ENCODE results near the gene EVA1C. TPM values are rescaled to one million over a fixed set of nuclear protein-coding genes. Genes with fewer than 3 reads are reported as not detected.
"Not testable (repeated sequence)": the region's sequence is repeated elsewhere in the genome, so short reads cannot be mapped to it uniquely, and the experiment has no call there.

EVA1C gene
- total RNA-seq, 1 experiment from 2014 or later, result 29.3 TPM

DNA sequence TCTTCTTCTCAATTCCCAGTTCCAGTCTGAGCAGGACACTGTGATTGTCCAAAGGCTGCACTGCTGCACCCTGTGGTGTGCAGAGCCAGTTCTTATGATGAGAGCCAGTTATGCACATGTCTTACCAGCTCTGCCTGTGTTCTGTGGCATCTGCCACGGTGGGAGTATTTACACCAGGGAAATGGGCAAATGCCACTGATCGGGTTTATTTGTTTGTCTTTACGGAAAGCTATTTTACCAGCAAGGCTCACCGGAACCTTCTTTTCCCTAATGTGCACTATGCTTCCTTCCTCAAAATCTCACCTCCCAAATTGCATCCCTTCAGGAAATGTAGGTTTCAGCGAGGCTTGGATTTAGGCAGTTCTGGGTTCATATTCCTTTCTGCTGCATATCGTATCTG is 49.0 kb downstream of the EVA1C start (continued):
- TF ChIP-seq, protein P1, sequence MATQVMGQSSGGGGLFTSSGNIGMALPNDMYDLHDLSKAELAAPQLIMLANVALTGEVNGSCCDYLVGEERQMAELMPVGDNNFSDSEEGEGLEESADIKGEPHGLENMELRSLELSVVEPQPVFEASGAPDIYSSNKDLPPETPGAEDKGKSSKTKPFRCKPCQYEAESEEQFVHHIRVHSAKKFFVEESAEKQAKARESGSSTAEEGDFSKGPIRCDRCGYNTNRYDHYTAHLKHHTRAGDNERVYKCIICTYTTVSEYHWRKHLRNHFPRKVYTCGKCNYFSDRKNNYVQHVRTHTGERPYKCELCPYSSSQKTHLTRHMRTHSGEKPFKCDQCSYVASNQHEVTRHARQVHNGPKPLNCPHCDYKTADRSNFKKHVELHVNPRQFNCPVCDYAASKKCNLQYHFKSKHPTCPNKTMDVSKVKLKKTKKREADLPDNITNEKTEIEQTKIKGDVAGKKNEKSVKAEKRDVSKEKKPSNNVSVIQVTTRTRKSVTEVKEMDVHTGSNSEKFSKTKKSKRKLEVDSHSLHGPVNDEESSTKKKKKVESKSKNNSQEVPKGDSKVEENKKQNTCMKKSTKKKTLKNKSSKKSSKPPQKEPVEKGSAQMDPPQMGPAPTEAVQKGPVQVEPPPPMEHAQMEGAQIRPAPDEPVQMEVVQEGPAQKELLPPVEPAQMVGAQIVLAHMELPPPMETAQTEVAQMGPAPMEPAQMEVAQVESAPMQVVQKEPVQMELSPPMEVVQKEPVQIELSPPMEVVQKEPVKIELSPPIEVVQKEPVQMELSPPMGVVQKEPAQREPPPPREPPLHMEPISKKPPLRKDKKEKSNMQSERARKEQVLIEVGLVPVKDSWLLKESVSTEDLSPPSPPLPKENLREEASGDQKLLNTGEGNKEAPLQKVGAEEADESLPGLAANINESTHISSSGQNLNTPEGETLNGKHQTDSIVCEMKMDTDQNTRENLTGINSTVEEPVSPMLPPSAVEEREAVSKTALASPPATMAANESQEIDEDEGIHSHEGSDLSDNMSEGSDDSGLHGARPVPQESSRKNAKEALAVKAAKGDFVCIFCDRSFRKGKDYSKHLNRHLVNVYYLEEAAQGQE (IDR thresholded peaks at IDR 0.05; ENCODE audit: low read depth), result no peak
- TF ChIP-seq ELF1 (IDR thresholded peaks at IDR 0.05; ENCODE audit: borderline replicate concordance, low read depth) (no peak), EGR1 (IDR thresholded peaks at IDR 0.05; ENCODE audit: low read depth) (no peak), YY1 (IDR thresholded peaks at IDR 0.05; ENCODE audit: extremely low read depth, insufficient replicate concordance, low read depth, low read length) (no peak), ZFX (IDR thresholded peaks at IDR 0.05) (no peak), RAD21 (IDR thresholded peaks at IDR 0.05; ENCODE audit: low read depth) (no peak)

DNA sequence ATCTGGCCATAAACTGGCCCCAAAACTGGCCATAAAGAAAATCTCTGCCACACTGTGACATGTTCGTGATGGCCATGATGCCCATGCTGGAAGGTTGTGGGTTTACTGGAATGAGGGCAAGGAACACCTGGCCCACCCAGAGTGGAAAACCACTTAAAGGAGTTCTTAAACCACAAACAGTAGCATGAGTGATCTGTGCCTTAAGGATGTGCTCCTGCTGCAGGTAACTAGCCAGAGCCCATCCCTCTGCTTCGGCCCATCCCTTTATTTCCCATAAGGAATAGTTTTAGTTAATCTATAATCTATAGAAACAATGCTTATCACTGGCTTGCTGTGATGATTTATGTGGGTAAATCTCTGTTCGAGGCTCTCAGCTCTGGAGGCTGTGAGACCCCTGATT is 50.1 kb downstream of the EVA1C start:
- H3K9ac ChIP-seq (ENCODE audit: low read length), result peak overlapping the region; percentile 47
- H3K9me2 ChIP-seq (ENCODE audit: insufficient read depth); ATAC-seq; intact Hi-C loops (cut with micrococcal nuclease); H2AFZ ChIP-seq (ENCODE audit: low read depth, low read length, poor library complexity, severe bottlenecking); POLR2A ChIA-PET; RAD21 ChIA-PET (ENCODE audit: low non-redundant PET in 1 of 2, low total read pairs in 2 of 2, uncharacterized antibody in 2 of 2, unreplicated experiment in 2 of 2); BruUV-seq (replicated peaks); DNase-seq (ENCODE audit: low read depth, low spot score); CTCF ChIA-PET; H4K20me1 ChIP-seq (ENCODE audit: insufficient read depth); H3K27me3 ChIP-seq (ENCODE audit: insufficient read depth, low read length); H3K9me3 ChIP-seq (ENCODE audit: control insufficient read depth in 1 of 2, insufficient read depth in 1 of 2, low read depth in 1 of 2, low read length in 2 of 2): not testable (repeated sequence)
- TF ChIP-seq CBX3 (IDR thresholded peaks at IDR 0.05; ENCODE audit: low read depth), result peak; percentile 37; the same call in 1 of the 2 replicates
- H3K27ac ChIP-seq (ENCODE audit: low read depth, low read length), result peak overlapping the region; percentile 91
- H3K36me3 ChIP-seq (ENCODE audit: control insufficient read depth in 1 of 2, insufficient read depth in 2 of 2, low read length in 2 of 2), result peaks cover 0 to 35% of the 10 kb centered on the region in 2 experiments; a peak in 2 of 4 replicates
- H3K4me1 ChIP-seq (ENCODE audit: control insufficient read depth in 1 of 2, insufficient read depth in 2 of 2, low read length in 2 of 2), result peaks cover 63 to 68% of the 10 kb centered on the region in 2 experiments
- peaks cover 34% of the 10 kb centered on the region for H3K79me2 ChIP-seq (ENCODE audit: insufficient read depth, low read length)
- H3K4me3 ChIP-seq (replicated peaks in 1 of 2; ENCODE audit: low read depth in 1 of 2, low read length in 2 of 2), result peak overlapping the region in 1 of 2 experiments; percentile 42; a peak in 2 of 4 replicates
- H3K4me2 ChIP-seq (ENCODE audit: low read length), result peak overlapping the region; percentile 71

Measured in HCT116 (cell line).